ENCODE measurements around the gene DDX56. TPM values are rescaled to one million over a fixed set of nuclear protein-coding genes. Genes with fewer than 3 reads are reported as not detected.

The DDX56 gene
- total and polyA plus RNA-seq, 9 of the 15 experiments (the other 6 are each of a cell fraction or from before 2014, with no cell fraction given) = 33.0 to 145 (median 102) TPM

GRCh38 chr7:44573464-44574286 is at the start of gene DDX56 (continued):
- no peak for TF ChIP-seq DEAF1 (CRISPR knock-in tag; IDR thresholded peaks at IDR 0.05)
- no peak for TF ChIP-seq RFX1 (IDR thresholded peaks at IDR 0.05)
- peak; percentile 50; the same call in 1 of the 2 replicates for TF ChIP-seq DMBX1 (CRISPR knock-in tag; IDR thresholded peaks at IDR 0.05; ENCODE audit: borderline replicate concordance)
- TF ChIP-seq MXI1 (IDR thresholded peaks at IDR 0.05; ENCODE audit: low read depth, low read length) = peak; percentile 63
- no peak for TF ChIP-seq ZNF449 (CRISPR knock-in tag; IDR thresholded peaks at IDR 0.05)
- 0 out of 2 replicates have a peak, but pooled peaks have one; percentile 9 for TF ChIP-seq JUND (IDR thresholded peaks at IDR 0.05; ENCODE audit: borderline replicate concordance, low read depth, low read length)
- no peak; the same call in 2 of the 3 replicates for TF ChIP-seq JUND (tag; IDR thresholded peaks at IDR 0.05; ENCODE audit: borderline replicate concordance, low read depth, low read length)
- TF ChIP-seq JUN (IDR thresholded peaks at IDR 0.05; ENCODE audit: borderline replicate concordance, low read depth, low read length) = no peak; the same call in 1 of the 2 replicates
- 0 out of 2 replicates have a peak, but pooled peaks have one; percentile 45 for TF ChIP-seq JUN (CRISPR knock-in tag; IDR thresholded peaks at IDR 0.05; ENCODE audit: borderline replicate concordance)
- TF ChIP-seq HDAC1 (IDR thresholded peaks at IDR 0.05) = peak in 1 of 2 experiments; percentile 91; a peak in 2 of 4 replicates
- TF ChIP-seq KLF1 (tag; IDR thresholded peaks at IDR 0.05) = peak; percentile 38; the same call in 1 of the 2 replicates
- TF ChIP-seq MNT (conservative IDR thresholded peaks at IDR 0.05) = peak; percentile 86 to 93
- TF ChIP-seq ZNF551 (CRISPR knock-in tag; IDR thresholded peaks at IDR 0.05) = no peak
- no peak for TF ChIP-seq NR0B1 (IDR thresholded peaks at IDR 0.05; ENCODE audit: partially characterized antibody)
- TF ChIP-seq CREB1 (IDR thresholded peaks at IDR 0.05) = peak; percentile 70
- peak; percentile 78 for TF ChIP-seq CREB1 (CRISPR knock-in tag; IDR thresholded peaks at IDR 0.05)
- no peak for TF ChIP-seq LEF1 (IDR thresholded peaks at IDR 0.05)
- no peak for TF ChIP-seq EP300 (IDR thresholded peaks at IDR 0.05; ENCODE audit: low read length)
- TF ChIP-seq NKRF (IDR thresholded peaks at IDR 0.05; ENCODE audit: borderline replicate concordance) = peak; percentile 96
- TF ChIP-seq TCFL5 (CRISPR knock-in tag; conservative IDR thresholded peaks at IDR 0.05) = no peak
